RWPE2 (cell line): Measurements from ENCODE around the gene HSPB6.

Experiments
- ATAC-seq: fragments of 200-7000 bp; cut with Tn5 transposase; 3 replicates; pipeline ENCODE4 v1.9.1; 2021; ENCODE audit warnings: low read depth
- DNase-seq: peaks from one replicate; pipeline ENCODE4 v3.0.0-alpha.2; 2020; ENCODE audit warnings: low spot score
- H3K27ac ChIP-seq: fragments of 450-650 bp; 2 replicates; pipeline ENCODE4 v1.5.1; 2017; ENCODE audit warnings: mild to moderate bottlenecking; ENCODE audit not compliant: poor library complexity, severe bottlenecking
- H3K27me3 ChIP-seq: fragments of 250-450 bp; sonication (Bioruptor Pico); 2 replicates; pipeline ENCODE4 v1.5.1; 2021; ENCODE audit warnings: mild to moderate bottlenecking, moderate library complexity; ENCODE audit not compliant: insufficient read depth, poor library complexity, severe bottlenecking
- H3K36me3 ChIP-seq: fragments of 250-450 bp; sonication (Bioruptor Pico); 2 replicates; pipeline ENCODE4 v1.5.1; 2020; ENCODE audit warnings: low read depth, mild to moderate bottlenecking, moderate library complexity
- H3K4me1 ChIP-seq: fragments of 250-450 bp; sonication (Bioruptor Pico); 2 replicates; pipeline ENCODE4 v1.5.1; 2021; ENCODE audit warnings: mild to moderate bottlenecking, moderate library complexity; ENCODE audit not compliant: insufficient read depth, poor library complexity, severe bottlenecking
- H3K4me3 ChIP-seq: fragments of 250-450 bp; sonication (Bioruptor Pico); 2 replicates; pipeline ENCODE4 v1.5.1; 2021; ENCODE audit warnings: mild to moderate bottlenecking, moderate library complexity; ENCODE audit not compliant: severe bottlenecking
- H3K9me3 ChIP-seq: fragments of 250-450 bp; sonication (Bioruptor Pico); 2 replicates; pipeline ENCODE4 v1.5.1; 2021; ENCODE audit warnings: mild to moderate bottlenecking, moderate library complexity; ENCODE audit not compliant: severe bottlenecking
- TF ChIP-seq, protein P1 (sequence below): fragments of 450-650 bp; IDR thresholded peaks from one replicate; pipeline ENCODE4 v1.5.1; 2017; ENCODE audit warnings: mild to moderate bottlenecking, moderate library complexity; ENCODE audit not compliant: poor library complexity, severe bottlenecking

Gene HSPB6

DNA sequence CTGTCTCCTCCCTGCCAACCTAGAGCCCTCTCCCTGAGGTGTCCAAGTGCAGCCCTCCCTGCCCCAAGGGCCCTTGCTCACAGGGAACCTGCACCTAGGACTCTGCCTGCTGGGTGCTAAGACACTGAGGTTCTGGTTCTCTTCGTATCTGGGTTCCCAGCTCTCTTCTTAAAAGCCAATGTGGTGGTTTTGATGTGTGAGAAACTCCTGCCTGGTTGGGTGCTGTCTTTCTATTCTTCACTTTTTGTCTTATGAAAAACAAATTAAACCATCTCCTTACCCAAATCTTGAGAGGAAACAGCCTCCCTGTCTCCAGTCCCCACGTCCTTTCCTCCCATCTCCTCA lies 43.4 kb downstream of the HSPB6 start:
- H3K4me1 ChIP-seq = no peaks in the 10 kb centered on the region
- DNase-seq (no peak), ATAC-seq (no peak)
- no peak overlapping the region for H3K27ac ChIP-seq
- no peaks in the 10 kb centered on the region for H3K36me3 ChIP-seq
- no peak overlapping the region for H3K4me3 ChIP-seq
- no peaks in the 10 kb centered on the region for H3K27me3 ChIP-seq
- no peaks in the 10 kb centered on the region for H3K9me3 ChIP-seq
- TF ChIP-seq, protein P1, sequence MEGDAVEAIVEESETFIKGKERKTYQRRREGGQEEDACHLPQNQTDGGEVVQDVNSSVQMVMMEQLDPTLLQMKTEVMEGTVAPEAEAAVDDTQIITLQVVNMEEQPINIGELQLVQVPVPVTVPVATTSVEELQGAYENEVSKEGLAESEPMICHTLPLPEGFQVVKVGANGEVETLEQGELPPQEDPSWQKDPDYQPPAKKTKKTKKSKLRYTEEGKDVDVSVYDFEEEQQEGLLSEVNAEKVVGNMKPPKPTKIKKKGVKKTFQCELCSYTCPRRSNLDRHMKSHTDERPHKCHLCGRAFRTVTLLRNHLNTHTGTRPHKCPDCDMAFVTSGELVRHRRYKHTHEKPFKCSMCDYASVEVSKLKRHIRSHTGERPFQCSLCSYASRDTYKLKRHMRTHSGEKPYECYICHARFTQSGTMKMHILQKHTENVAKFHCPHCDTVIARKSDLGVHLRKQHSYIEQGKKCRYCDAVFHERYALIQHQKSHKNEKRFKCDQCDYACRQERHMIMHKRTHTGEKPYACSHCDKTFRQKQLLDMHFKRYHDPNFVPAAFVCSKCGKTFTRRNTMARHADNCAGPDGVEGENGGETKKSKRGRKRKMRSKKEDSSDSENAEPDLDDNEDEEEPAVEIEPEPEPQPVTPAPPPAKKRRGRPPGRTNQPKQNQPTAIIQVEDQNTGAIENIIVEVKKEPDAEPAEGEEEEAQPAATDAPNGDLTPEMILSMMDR = no peak

- ATAC-seq = no peak
- no peak for DNase-seq
- Histone ChIP-seq H3K4me3 (no peak overlapping the region), H3K4me1 (no peaks in the 10 kb centered on the region), H3K36me3 (no peaks in the 10 kb centered on the region), H3K27me3 (no peaks in the 10 kb centered on the region), H3K27ac (no peak overlapping the region), H3K9me3 (no peaks in the 10 kb centered on the region)
- TF ChIP-seq, protein P1 = no peak
Observed at GRCh38 chr19:35712567-35713505, 44.0 kb downstream of the HSPB6 start.

DNA sequence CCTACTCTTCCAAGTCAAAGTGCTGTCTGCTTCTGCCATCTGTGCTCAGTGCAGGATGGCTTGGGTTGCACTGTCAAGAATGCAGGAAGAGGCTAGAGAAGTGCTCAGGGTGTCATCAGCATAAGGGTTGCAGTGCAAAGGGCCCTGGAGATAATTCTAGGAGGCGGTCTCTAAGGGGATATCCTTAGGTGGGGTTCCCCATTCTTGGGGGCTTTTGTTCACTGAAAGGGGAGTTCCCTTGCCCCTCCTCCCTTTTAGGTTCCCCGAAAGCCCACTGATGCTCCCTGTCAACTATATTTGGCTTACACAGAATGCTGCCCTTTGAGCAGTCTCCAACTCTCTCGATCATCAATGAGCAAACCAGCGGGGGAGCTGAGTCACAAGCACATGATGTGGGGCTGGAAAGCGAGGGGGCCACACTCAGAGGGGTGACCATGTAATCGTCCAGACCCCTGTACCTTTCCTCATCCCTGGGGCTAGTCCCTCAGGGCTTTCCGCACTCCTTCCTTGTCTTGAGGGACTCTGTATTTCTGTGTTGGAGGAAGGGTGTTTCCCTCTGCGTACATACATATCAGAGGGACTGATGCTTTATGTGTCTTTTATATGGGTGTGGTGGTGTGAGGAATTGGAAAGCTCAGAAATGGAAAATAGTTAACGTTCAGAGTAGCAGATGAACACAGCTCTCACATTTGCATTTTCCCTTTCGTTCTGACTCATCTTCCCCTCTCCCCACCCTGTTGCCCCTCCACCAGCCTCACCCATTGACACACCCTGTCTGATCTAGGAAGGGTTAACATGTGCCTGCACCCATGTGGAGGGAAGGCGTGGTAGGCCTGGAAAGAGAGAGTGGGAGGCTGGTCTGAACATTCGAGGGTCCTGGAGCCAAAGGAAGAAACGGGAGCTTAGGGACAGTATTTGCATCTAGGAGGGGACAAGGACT lies 45.8 kb downstream of the HSPB6 start:
- H3K27ac ChIP-seq = no peak overlapping the region
- H3K4me3 ChIP-seq = no peak overlapping the region
- no peak for ATAC-seq

GRCh38 chr19:35708391-35708790 lies 48.4 kb downstream of the HSPB6 start:
- no peak for ATAC-seq
- no peaks in the 10 kb centered on the region for H3K36me3 ChIP-seq
- TF ChIP-seq, protein P1 = no peak
- H3K27ac ChIP-seq = no peak overlapping the region
- H3K27me3 ChIP-seq = no peaks in the 10 kb centered on the region
- no peaks in the 10 kb centered on the region for H3K9me3 ChIP-seq
- no peak overlapping the region for H3K4me3 ChIP-seq
- no peak for DNase-seq
- H3K4me1 ChIP-seq = no peaks in the 10 kb centered on the region

More for the DNA sequence above, 45.8 kb downstream of the HSPB6 start:
- DNase-seq = no peak
- TF ChIP-seq, protein P1 = no peak
- no peaks in the 10 kb centered on the region for H3K27me3 ChIP-seq
- H3K9me3 ChIP-seq = no peaks in the 10 kb centered on the region
- no peaks in the 10 kb centered on the region for H3K36me3 ChIP-seq
- H3K4me1 ChIP-seq = no peaks in the 10 kb centered on the region
